Right lobe of liver (tissue), 4 donors: ENCODE data around the gene CDKAL1.
"Not testable (repeated sequence)": the region's sequence is repeated elsewhere in the genome, so short reads cannot be mapped to it uniquely, and the experiment has no call there.

Source experiments
- CTCF ChIP-seq, 4 donors: fragments of 200-600 bp in 3 of 4; fragments of 450-650 bp in 1 of 4; IDR thresholded peaks; one replicate each; pipeline versions ENCODE4 v1.5.1 to v1.8.0; 2016 to 2022; ENCODE audit warnings: antibody characterized with exemption in 4 of 4, mild to moderate bottlenecking in 2 of 4
- POLR2A ChIP-seq: fragments of 450-650 bp; IDR thresholded peaks from one replicate; pipeline ENCODE4 v1.6.1; 2017; ENCODE audit warnings: antibody characterized with exemption, mild to moderate bottlenecking
- donor health status: DM: no; HTN: no; CAD: no.
- donor health status: DM: no; HTN: no; CAD: no.
- donor health status: DM: no; HTN: yes; CAD: no.

GRCh38 chr6:20756584-20757147, 222.4 kb downstream of the CDKAL1 start:
- not testable (repeated sequence) for TF ChIP-seq CTCF (IDR thresholded peaks at IDR 0.05); POLR2A
